GM12878 (cell line): ENCODE data around the gene ARL17A. TPM values are rescaled to one million over a fixed set of nuclear protein-coding genes. Genes with fewer than 3 reads are reported as not detected.
"Not testable (repeated sequence)": the region's sequence is repeated elsewhere in the genome, so short reads cannot be mapped to it uniquely, and the experiment has no call there.

ENCODE experiments used
- ATAC-seq: fragments of 200-7000 bp; cut with Tn5 transposase; 3 replicates; pipeline ENCODE4 v1.9.1; 2020; ENCODE audit warnings: mild to moderate bottlenecking, moderate library complexity
- Bru-seq: library from RNA; stranded (reverse); fragments of 400-500 nt; gene quantifications from one replicate; lab custom pipeline; 2021; lab: Mats Ljungman, UMichigan
- BruChase-seq, 2 experiments: library from RNA; stranded (reverse); fragments of 400-500 nt; gene quantifications; one replicate each; lab custom pipeline; 2021; lab: Mats Ljungman, UMichigan
- BruUV-seq: library from RNA; stranded (reverse); fragments of 400-500 nt; replicated peaks from 2 replicates; lab custom pipeline; 2021; lab: Mats Ljungman, UMichigan
- CTCF ChIA-PET: fragments of 300-600 bp; sonication (Branson Sonifier 250); formaldehyde crosslinking; extraction: SDS; loops from one replicate; lab custom pipeline; 2021; ENCODE audit warnings: inconsistent platforms; lab: Yijun Ruan, JAX
- POLR2A ChIA-PET: fragments of 350-600 bp; formaldehyde crosslinking; extraction: SDS; loops from one replicate; lab custom pipeline; 2021; ENCODE audit warnings: inconsistent platforms; lab: Charles Lee
- RAD21 ChIA-PET: fragments of 300-600 bp; sonication (Branson Sonifier 250); formaldehyde crosslinking; loops from one replicate; lab custom pipeline; 2023; ENCODE audit warnings: antibody characterized with exemption; ENCODE audit not compliant: unreplicated experiment; lab: Charles Lee
- SMC1A ChIA-PET: fragments of 300-600 bp; sonication (Branson Sonifier 250); formaldehyde crosslinking; loops from one replicate; lab custom pipeline; 2023; ENCODE audit not compliant: unreplicated experiment, uncharacterized antibody; lab: Charles Lee
- DNase-seq: peaks from one replicate; pipeline ENCODE4 v3.0.0-alpha.2; 2011; ENCODE audit warnings: low read depth, low spot score
- FAIRE-seq: peaks from 3 replicates; lab custom pipeline; 2011; peaks lifted over from hg19 to GRCh38; lab: Jason Lieb, UNC
- H2AFZ ChIP-seq: 2 replicates; pipeline ENCODE4 v1.6.0; 2011; ENCODE audit warnings: low read depth, low read length, control low read depth; ENCODE audit not compliant: control insufficient read depth
- H3K27ac ChIP-seq: 2 replicates; pipeline ENCODE4 v1.5.1; 2011; ENCODE audit warnings: control low read depth; ENCODE audit not compliant: control insufficient read depth, insufficient read depth
- H3K27me3 ChIP-seq, 2 experiments: replicated peaks in 1 of 2; 2 replicates each; pipeline versions ENCODE4 v1.6.0 to v1.6.1; 2011; ENCODE audit warnings: low read length in 1 of 2; ENCODE audit not compliant: control insufficient read depth in 2 of 2, insufficient read depth in 2 of 2
- H3K36me3 ChIP-seq, 2 experiments: 2 replicates each; pipeline ENCODE4 v1.5.1; 2011; ENCODE audit warnings: low read length in 1 of 2; ENCODE audit not compliant: control insufficient read depth in 2 of 2, insufficient read depth in 2 of 2
- H3K4me1 ChIP-seq: 2 replicates; pipeline ENCODE4 v1.6.1; 2011; ENCODE audit warnings: mild to moderate bottlenecking, low read length, moderate library complexity, mixed read lengths; ENCODE audit not compliant: control insufficient read depth, insufficient read depth
- H3K4me2 ChIP-seq: 2 replicates; pipeline ENCODE4 v1.6.0; 2011; ENCODE audit warnings: control low read depth; ENCODE audit not compliant: control insufficient read depth, insufficient read depth
- H3K4me3 ChIP-seq: fragments of 200-600 bp; sonication (generic); 2 replicates; pipeline ENCODE4 v1.5.1; 2016
- H3K79me2 ChIP-seq: 2 replicates; pipeline ENCODE4 v1.6.0; 2011; ENCODE audit warnings: low read length; ENCODE audit not compliant: control insufficient read depth, insufficient read depth
- H3K9ac ChIP-seq: 2 replicates; pipeline ENCODE4 v1.8.0; 2011; ENCODE audit warnings: low read length, control low read depth, mixed read lengths; ENCODE audit not compliant: control insufficient read depth, insufficient read depth
- H3K9me3 ChIP-seq: replicated peaks from 3 replicates; pipeline ENCODE4 v1.5.1; 2011; ENCODE audit warnings: mild to moderate bottlenecking, low read length; ENCODE audit not compliant: control insufficient read depth, insufficient read depth
- H4K20me1 ChIP-seq: 2 replicates; pipeline ENCODE4 v1.6.0; 2011; ENCODE audit not compliant: control insufficient read depth, insufficient read depth
- WGBS: methylation state at CpG from one replicate; pipeline ENCODE4 v1.1.6; 2016; ENCODE audit warnings: low lambda C conversion rate; ENCODE audit not compliant: insufficient replicate concordance, insufficient coverage; ENCODE audit errors: missing lambda C conversion rate; 5-methylcytosine and 5-hydroxymethylcytosine counted together
- in situ Hi-C: fragments of 300-500 bp; cut with MboI; formaldehyde crosslinking; loops from 9 replicates; pipeline ENCODE4 v1.14.3; 2018; ENCODE audit warnings: mixed read lengths
- intact Hi-C: fragments of 100-400 bp; cut with micrococcal nuclease; formaldehyde crosslinking; loops from one replicate; pipeline ENCODE4 v1.14.2; 2022; ENCODE audit not compliant: unreplicated experiment
- long read RNA-seq, 2 experiments: library from polyadenylated mRNA; unstranded; transcript quantifications; one replicate each; pipeline ENCODE4 v2.0.0, GENCODE V29; 2019 to 2020
- polyA minus RNA-seq, 3 experiments: library from RNA; depleted of rRNA, polyadenylated mRNA; stranded (reverse); fragments of >200 nt; gene quantifications; 2 replicates each; pipeline ENCODE4 v1.2.3, GENCODE V29; 2011
- polyA plus RNA-seq, 11 experiments: library from polyadenylated mRNA; depleted of rRNA in 4 of 11; unstranded in 6 of 11; stranded (reverse) in 5 of 11; fragments of >200 nt; fragmentation: Nextera tagmentation in 4 of 11; fragmentation: Illumina TruSeq in 1 of 11; extraction: Ambion mirVana in 4 of 11; extraction: Trizol in 1 of 11; gene quantifications; 1 replicate in 1 of 11; 2 replicates in 10 of 11; pipeline versions ENCODE4 v1.2.1 to v1.2.3, GENCODE V29; 2011 to 2016; ENCODE audit warnings: inconsistent platforms in 2 of 11, missing spikeins in 2 of 11, low read depth in 1 of 11
- total RNA-seq, 4 experiments: library from RNA; depleted of rRNA in 3 of 4; stranded (reverse); fragments of >200 nt in 3 of 4; fragmentation: Illumina TruSeq in 1 of 4; extraction: Trizol in 1 of 4; gene quantifications; 2 replicates each; pipeline versions ENCODE4 v1.2.1 to v1.2.3, GENCODE V29; 2013 to 2021

ARL17A gene
- 255 and 258 TPM in 2 replicates for total RNA-seq (2013; cell fraction: nucleolus; rRNA removed)
- total RNA-seq (2014; rRNA removed) (11.0 and 12.6 TPM in 2 replicates), total RNA-seq (2014; rRNA removed; fragmentation: Illumina TruSeq; extraction: Trizol) (17.0 and 17.3 TPM in 2 replicates), total RNA-seq (2021) (15.1 and 20.0 TPM in 2 replicates), polyA plus RNA-seq (2011; rRNA removed) (38.7 and 39.1 TPM in 2 replicates), polyA plus RNA-seq (2014; fragmentation: Illumina TruSeq; extraction: Trizol) (20.3 and 23.9 TPM in 2 replicates), polyA plus RNA-seq (2014; fragmentation: Nextera tagmentation; extraction: Ambion mirVana) (1 to 10 TPM; 4.0 to 5.9 TPM), polyA plus RNA-seq (2014; rRNA removed) (20.2 and 20.7 TPM in 2 replicates), polyA plus RNA-seq (2016; fragmentation: Nextera tagmentation; extraction: Ambion mirVana) (10 to 100 TPM; 16.3 to 19.0 TPM), polyA minus RNA-seq (2011; rRNA and poly(A)+ RNA removed) (43.6 and 49.0 TPM in 2 replicates), Bru-seq, nascent RNA (percentile 77 among the genes with signal in this experiment), BruChase-seq, experiment 1, labeled RNA remaining after a 6-hour chase (percentile 93 among the genes with signal in this experiment), BruChase-seq, experiment 2, labeled RNA remaining after a 2-hour chase (percentile 91 among the genes with signal in this experiment)
- 11.4 TPM for polyA plus RNA-seq (2011; ENCODE audit: low read depth)
- polyA plus RNA-seq (2011; cell fraction: cytosol; rRNA removed), result 34.6 and 44.1 TPM in 2 replicates
- polyA plus RNA-seq (2011; cell fraction: nucleus; rRNA removed), result 127 and 136 TPM in 2 replicates
- 13.9 and 14.3 TPM in 2 replicates for polyA plus RNA-seq (2012)
- polyA minus RNA-seq (2011; cell fraction: cytosol; rRNA and poly(A)+ RNA removed), result 3.9 and 6.8 TPM in 2 replicates
- polyA minus RNA-seq (2011; cell fraction: nucleus; rRNA and poly(A)+ RNA removed), result 49.8 and 80.9 TPM in 2 replicates
- long read RNA-seq, experiment 1, transcript ARL17A-202 (4 exons, 3,945 nt), result major isoform, 5 of 12 reads
- long read RNA-seq, experiment 1, partial matches to known transcripts, result 0 of 12 reads
- long read RNA-seq, experiment 1, other reads (novel, unspliced or antisense), result 7 of 12 reads
- long read RNA-seq, experiment 2, transcript ARL17A-202 (4 exons, 3,945 nt), result major isoform, 32 of 78 reads
- long read RNA-seq, experiment 2, partial matches to known transcripts, result 7 of 78 reads
- long read RNA-seq, experiment 2, other reads (novel, unspliced or antisense), result 35 of 78 reads

- RAD21 ChIA-PET, H3K79me2 ChIP-seq, H3K36me3 ChIP-seq, H3K9me3 ChIP-seq, H2AFZ ChIP-seq, H3K4me3 ChIP-seq, intact Hi-C loops, DNase-seq, H3K4me1 ChIP-seq, H3K9ac ChIP-seq, in situ Hi-C loops, CTCF ChIA-PET, H4K20me1 ChIP-seq, H3K4me2 ChIP-seq, H3K27me3 ChIP-seq, SMC1A ChIA-PET, POLR2A ChIA-PET, H3K27ac ChIP-seq: not testable (repeated sequence)
- TSS peak; percentile 88 for BruUV-seq
- ATAC-seq, result peak; percentile 93
- peak; percentile 100 for FAIRE-seq
- WGBS, result 0% methylated on average over 5 of the region's 65 CpGs
These were observed at the start of gene ARL17A for GRCh38 chr17:46579083-46580075. Gene ARL17A, minus strand, starts transcription at chr17:46579691. Its CDS starts 3,369 bp downstream, at chr17:46576322.

DNA sequence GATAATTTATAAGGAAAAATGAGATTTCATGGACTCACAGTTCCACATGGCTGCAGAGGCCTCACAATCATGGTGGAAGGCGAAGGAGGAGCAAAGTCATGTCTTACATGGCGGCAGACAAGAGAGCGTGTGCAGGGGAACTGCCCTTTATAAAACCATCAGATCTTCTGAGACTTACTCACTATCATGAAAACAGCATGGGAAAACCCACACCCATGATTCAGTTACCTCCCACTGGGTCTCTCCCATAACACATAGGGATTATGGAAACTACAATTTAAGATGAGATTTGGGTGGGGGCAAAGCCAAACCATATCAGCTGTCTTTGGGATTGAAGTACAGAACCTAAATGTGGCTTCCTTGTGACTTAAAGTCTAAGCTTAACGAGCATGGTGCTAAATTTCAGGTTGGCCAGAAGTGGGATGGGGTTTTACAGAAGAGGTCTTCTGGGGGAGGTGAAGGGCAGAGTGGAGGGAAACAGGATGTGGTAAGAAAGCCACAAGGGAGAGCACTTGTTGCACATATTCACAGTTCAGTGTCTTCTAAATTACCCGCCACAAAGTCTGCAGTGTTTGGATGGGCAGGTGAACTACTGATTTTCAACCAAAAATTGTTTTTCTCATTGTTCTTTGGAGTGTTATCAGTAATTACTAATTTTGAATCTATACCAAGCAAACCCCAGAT lies 49.4 kb upstream of the ARL17A start:
- POLR2A ChIA-PET, H3K9me3 ChIP-seq, in situ Hi-C loops, intact Hi-C loops, DNase-seq, CTCF ChIA-PET, H3K4me2 ChIP-seq, H3K27ac ChIP-seq, H2AFZ ChIP-seq, H3K79me2 ChIP-seq, H3K4me3 ChIP-seq, FAIRE-seq, RAD21 ChIA-PET, H3K36me3 ChIP-seq, H3K4me1 ChIP-seq, H3K27me3 ChIP-seq, H4K20me1 ChIP-seq, H3K9ac ChIP-seq, SMC1A ChIA-PET, BruUV-seq: not testable (repeated sequence)
- no CpG with 5 or more reads among the region's 5 CpGs for WGBS
- ATAC-seq, result peak; percentile 55

- RAD21 ChIA-PET, FAIRE-seq: not testable (repeated sequence)
These were observed 48.0 kb upstream of the ARL17A start for GRCh38 chr17:46627452-46627851.

More at GRCh38 chr17:46627452-46627851, 48.0 kb upstream of the ARL17A start:
- H3K4me1 ChIP-seq, BruUV-seq, H3K9me3 ChIP-seq, POLR2A ChIA-PET, DNase-seq, H3K79me2 ChIP-seq, H3K4me3 ChIP-seq, H3K36me3 ChIP-seq, in situ Hi-C loops, H3K27ac ChIP-seq, intact Hi-C loops, H3K27me3 ChIP-seq, H3K9ac ChIP-seq, H4K20me1 ChIP-seq, SMC1A ChIA-PET, H2AFZ ChIP-seq, H3K4me2 ChIP-seq, CTCF ChIA-PET, ATAC-seq: not testable (repeated sequence)
- WGBS, result no CpG with 5 or more reads among the region's 2 CpGs
